NCI-H2227 (cell line): Measurements from ENCODE around the gene WWTR1.

Source experiments
- DNase-seq: peaks from one replicate; lab custom pipeline; 2025; ENCODE audit not compliant: unreplicated experiment; lab: John Stamatoyannopoulos, UW

WWTR1 gene

DNA sequence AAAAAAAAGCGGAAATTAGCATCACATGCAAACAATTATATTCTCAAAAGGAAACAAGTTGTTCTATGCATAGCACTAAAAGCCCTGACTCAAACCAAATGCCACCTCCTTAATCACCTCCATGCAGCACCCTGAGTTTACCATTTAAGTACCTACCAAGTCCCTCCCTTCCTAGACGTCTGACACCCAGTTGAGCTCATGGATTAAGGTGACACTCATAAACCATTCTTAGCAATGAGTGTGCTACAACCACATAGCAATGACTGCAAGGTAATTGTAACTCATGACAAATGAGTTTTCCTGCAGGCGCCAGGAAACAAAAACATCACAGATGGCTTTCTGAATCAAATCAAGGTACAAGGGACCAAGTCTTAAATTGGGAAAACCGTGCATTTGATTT lies 32.0 kb downstream of the WWTR1 start:
- no peak for DNase-seq

DNA sequence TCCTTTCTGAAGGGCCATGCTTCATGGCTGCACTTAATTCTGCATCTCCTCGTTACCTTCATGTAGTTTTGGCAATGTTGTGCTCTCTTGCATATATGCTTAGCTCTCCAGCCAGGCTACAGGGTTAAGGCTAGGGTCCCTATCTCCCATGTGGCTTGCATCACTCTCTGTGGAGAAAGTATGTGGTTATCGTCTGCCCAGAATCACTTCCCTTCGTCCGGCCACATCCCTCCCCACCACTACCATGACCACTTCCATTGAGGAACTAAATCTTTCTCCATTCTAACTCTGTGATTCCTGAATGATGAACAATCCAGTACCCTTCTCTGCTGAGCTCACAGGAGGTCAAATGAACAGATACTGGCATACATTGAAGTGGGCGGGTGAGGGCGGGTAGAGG lies 34.0 kb downstream of the WWTR1 start:
- no peak for DNase-seq

DNA sequence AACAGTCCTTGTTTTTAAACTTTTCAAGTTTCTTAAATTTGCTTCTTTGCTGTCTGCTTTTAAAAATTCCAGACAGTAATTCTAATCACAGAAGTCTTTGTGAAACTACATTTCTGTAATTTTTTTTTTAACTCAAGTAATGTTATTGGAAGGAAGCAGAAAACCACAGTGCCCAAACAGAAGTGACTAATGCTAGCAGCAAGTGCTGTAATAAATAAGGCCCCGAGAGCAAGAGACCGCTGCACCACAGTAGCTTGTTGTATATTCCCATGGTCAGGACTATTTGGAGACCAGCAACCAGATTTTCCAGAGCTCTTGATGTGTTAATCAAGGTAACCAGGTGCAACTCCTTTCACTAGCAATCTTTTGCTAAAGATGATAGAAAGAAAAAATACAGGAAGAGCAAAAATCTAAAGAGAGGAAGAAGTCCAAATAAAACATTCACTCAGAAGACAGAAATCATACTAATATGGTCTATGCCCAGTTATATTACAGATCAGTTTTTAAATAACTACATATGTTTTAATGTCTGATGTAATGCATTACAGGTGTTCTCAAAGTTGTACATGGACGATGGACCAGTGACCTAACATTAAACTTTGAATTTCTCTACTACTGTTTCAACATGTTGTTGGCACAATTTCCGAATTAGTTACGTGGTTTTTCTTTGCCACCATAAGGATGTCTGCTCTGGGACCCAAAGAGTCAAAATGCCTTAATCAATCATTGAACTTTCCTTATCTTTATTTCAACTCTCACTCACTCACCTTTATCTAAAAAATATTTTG lies 36.4 kb downstream of the WWTR1 start:
- DNase-seq = no peak

DNA sequence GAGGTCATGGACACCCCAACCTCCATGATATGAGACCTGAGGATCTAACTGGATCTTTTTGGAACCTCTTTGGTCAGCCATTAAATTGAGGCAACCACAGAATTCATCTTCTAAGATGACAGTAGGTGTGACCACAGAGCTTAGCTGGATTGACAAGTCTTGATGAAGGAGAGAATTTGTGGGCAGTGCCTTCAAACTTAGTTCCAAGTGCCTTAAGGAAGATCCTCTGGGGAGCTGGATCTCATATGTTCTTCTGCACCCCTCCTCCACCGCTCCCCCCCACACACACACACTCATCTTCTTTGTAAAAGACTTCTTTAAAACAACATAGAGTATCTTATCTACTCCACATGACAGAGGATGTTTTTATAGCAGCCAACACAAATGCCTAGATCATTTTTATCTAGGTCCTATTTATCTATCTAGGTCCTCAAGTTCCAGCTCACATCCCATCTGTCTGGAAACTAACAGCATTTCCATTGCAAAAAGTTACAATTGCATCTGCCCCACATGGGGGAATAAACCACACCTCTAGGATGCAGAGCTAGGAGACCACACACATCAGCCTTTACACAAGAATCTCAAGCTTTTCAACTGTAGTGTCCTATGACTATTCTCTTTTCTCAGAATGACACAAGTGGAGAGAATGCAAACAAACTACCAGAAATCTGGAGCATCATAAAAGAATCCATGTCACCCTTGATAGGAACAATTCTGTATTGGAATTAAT lies 37.4 kb downstream of the WWTR1 start:
- DNase-seq = no peak

DNA sequence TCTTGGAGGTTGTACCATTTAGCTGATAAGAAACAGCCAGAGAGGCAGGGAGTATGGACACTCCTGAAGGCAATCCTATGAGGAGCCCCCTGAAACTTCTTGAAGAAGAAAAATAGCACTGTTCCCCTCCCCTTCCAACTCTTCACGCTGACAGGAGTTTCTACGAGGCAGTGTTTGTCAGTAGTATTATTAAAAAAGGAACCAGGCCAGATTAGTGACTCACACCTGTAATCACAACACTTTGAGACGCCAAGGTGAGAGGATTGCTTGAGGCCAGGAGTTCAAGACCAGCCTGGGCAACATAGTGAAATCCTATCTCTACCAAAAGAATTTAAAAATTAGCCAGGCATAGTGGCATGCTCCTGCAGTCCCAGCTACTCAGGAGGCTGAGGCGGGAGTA lies 38.7 kb downstream of the WWTR1 start:
- no peak for DNase-seq

DNA sequence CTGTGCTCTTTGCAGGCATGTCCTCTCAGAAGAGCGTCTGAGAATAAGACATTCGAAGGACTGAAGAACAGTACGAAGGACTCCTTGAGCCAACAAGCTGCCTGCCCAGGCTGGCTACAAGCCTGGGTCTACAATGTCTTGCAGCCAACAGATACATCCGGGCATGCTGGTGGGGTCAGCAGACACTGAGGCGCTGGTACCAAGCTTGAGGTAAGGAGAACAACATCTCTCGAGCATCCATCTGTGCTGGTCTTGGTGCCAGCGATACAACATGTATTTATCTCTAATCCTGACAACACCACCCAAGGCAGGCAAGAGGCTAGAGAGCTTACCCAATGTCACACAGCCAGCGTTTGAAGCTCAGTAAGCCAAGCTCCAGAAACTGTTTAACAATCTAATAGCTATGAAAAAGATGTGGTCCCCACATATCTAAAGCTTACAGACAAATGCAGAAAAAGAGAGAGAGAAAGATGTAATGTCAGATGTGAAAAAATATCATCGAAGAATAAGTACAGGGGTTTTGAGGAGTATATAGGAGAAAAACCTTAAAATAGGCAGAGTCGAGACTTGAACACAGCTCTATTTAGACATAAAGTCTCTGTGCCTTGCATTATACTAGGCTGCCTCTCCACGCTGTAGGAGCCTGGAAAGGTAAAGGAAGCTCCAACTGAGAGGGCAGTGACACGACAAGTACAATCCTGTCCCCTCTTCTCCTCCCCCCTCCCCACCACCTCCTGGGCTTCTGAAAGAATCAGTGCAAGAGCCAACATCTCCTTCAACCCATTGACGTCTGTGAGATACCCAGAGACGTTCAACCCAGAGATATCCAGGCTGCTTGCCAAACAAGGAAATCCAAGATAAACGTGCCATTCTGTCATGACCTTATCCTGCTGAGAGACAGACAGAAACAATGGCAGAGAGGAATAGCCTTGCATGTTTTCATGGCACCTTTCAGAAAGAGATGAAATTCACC lies 39.4 kb downstream of the WWTR1 start:
- DNase-seq = no peak

DNA sequence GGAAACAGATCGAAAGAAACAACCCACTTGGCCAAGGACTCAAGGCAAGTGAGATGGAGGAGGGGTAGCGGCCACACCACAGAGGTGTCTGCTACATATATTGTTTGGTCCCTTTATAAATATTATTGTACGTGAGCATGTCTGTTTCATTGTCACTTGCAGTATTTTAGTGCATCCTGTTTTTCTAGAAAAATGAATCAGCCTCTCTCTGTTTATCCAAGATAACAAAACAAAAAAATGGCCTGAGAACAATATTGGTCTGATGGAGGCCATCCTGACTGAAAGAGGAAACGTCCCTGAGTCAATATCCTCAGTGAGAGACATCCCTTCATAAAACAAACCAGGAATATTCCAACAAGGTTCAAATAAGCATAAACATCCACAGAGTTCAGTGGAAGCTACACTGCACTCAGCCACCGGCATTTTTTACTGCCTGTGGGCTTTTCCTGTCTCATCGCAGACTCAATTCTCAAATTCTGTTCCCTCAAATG lies 42.0 kb downstream of the WWTR1 start:
- no peak for DNase-seq

DNA sequence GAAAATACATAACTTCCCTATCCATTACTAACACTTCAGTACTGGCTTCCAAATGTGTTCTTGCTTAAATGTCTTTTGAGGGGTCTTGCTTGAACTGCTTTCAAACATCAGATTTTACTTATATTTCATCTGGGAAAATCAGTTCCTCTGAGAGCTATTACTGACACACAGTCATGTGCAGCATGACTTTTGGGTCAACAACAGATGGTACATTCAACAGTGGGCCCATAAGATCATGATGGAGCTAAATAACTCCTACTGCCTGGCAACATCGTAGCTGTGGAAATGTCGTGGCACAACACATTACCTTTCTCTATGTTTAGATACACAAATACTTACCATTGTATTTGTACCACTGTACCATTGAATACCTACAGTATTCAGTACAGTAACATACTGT lies 43.8 kb downstream of the WWTR1 start:
- DNase-seq = no peak

DNA sequence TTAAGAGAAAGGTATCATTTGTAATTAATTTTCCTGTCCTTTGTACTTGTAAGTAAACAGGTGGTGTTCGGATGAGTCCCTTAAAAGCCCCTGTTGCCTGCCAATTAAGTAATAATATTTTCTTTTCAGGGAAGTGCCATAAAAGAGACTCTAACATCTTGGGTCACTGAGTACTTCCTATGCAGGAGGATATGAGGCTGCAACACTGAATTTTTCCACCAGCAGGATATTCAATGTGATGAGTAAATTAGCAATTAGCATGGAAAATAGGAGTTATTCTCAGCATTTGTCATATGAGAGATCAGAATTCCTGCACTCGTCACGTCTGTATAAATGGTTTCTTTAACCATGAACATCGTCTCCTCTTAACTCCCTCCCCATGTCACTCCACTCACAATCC lies 45.4 kb downstream of the WWTR1 start:
- no peak for DNase-seq

DNA sequence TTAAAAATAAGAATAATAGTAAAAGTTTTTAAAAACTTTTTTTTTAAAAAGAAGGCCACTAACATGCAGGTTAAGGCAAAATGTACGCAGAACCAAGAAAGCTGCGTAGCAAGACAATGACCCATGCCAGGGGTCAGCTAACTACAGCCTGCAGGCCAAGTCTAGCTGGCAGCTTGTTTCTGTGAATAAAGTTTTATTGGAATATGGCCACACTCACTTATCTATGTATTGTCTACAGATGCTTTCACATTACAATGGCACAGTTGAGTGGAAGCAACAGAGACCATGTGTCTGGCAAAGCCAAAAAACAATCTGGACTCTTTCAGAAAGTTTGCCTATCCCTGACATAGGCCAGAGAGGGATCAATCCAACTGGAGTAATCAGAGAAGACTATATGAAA lies 46.7 kb downstream of the WWTR1 start:
- no peak for DNase-seq

DNA sequence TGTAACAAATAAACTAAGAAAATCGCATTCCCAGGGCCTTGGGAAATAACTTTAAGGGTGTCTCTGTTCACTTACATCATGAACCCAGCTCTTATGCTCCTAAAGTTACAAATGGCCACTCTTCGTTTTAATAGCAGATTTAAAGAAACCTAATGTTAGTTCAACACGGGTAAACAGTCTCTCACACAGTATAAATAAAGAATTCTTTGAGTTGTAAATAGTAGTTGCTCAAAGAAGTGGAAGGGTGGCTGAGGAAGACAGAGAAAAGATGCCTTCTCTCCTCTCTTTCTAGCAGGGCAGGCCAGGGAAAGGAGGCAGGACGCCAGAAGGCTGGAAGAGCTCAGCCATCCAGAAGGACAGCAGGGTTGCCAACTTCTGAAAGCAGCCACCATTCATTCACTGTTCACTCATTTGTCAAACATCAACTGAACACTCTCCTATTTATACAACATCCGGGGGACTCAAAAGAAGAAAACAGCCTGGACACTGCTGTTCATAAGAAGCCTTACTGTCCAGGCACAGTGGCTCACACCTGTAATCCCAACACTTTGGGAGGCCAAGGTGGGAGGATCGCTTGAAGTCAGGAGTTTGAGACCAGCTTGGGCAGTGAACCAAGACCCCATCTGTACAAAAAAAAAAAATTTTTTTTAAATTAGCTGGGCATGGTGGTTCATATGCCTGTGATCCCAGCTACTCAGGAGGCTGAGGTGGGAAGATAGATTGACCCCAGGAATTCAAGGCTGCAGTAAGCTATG lies 47.3 kb downstream of the WWTR1 start:
- DNase-seq = no peak

DNA sequence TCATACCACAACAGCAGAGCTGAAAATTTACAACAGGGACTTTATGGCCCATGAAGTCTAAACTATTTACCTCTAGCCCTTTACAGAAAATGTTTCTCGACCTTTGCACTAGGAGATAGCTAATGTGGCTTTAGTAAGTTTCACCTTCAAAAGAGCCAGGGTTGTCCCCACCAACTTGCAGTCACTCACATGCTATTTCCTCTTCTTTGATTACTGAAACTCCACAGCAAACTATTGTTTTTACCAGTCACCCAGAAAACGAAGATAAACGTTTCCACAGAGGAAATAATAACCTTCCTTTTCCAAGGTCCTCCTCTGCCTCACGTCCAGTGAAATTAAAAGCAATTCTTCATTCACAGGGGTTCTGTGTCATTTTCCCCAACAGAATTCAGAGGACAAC lies 48.2 kb downstream of the WWTR1 start:
- no peak for DNase-seq

DNA sequence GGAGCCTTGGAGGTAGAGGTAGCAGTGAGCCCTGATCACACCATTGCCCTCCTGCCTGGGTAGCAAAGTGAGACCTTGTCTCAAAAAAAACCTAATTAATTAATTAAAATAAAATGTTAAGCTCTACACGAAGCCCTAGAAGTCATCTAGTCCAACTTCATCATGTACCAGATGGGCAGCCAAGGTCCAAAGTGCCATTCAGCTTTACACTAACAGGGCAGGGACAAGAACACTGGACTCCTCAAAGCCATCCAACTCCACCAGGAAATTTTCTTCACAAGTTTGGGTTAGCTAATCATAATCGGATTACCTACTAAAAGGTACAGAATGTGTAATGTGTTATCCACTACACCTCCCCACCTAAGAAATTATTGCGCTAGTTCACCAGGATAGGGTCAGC lies 48.8 kb downstream of the WWTR1 start:
- no peak for DNase-seq

DNA sequence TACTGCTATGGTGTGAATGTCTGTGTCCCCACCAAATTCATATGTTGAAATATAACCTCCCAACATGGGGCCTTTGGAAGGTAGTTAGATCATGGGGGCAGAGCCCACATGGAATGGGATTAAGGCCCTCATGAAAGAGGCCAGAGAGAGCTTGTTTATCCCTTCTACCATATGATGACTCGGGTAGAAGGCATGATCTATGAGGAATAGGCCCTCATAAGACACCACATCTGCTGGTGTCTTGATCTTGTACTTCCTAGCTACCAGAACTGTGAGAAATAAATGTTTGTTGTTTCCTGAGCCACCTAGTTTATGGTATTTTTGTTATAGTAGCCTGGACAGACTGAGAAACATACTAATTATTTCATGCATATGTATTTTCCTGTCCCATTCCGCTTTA lies 51.9 kb downstream of the WWTR1 start:
- no peak for DNase-seq

DNA sequence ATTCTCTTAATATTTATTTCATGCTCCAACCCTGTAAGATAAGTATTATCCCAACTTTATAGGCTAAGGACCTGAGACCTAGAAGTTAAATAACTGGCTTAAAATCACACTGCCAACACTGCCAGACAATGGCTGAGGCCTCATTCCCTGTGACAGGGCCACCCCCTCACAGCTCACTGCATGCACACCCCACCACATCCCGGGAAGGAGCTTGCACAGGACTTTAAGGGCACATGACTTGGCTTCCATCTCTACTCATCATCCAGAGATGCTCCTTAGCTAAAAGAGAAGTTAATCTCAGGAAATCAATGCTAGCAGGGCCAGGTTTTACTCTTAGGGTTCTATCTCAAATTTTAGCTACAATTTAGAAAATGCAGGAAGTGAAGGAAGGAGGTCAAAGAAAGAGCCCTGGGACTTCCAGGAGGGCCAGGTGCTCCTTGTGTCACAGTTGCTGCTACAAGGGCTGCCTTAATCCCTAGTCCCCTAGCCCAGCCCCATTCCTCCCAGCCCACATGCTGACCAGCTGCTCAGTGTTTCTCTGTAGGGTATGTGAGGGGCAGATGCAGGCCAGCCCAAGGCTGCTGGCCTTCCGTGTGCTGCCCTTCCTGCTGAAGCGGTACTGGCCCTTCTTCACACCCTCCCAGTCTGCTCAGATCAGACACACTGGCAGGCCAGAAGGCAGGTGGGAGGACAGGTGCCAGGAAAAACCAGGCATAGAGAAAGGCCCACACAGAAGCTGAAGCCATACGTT lies 53.5 kb downstream of the WWTR1 start:
- DNase-seq = no peak

DNA sequence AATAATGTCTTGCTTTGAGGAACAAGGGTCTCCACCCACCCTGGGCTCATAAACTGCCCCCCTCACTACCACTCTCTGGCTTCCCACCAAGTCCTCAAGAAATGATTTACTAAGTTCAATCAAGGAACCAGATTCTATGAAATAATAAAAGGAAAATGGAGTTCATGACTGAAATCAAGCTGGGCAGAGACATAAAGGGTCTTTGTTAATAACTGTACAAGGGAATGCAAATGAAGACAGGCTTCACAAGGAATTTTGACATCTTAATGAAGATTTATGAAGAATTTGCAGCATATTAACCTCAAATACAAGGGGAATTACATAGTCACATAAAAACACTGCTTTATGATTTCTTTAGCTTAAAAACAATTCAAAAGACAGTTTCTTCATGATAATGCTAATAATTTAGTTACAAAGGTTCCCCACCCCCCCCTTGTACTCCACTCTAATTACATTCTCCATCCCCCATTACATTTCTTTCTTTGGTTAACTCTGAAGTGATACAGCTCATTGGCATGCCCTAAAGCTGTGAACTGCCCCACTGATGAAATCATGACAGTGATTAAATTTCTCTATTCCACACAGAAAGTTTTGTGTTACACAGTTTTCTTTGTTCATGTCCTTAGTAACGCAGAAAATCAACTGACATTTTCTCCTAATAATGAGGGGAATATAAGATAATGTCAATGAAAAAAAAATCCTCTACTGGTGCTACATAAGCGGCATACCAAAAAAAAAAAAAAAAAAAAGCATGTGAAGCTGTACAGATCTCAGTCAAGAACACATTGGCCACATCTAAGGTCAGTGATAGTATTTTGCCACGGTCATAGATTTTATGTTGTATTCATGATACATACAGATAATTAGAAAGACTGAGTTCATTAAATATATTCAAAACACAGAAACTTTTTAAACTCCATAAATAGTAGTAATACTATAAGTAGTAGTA lies 54.4 kb downstream of the WWTR1 start:
- DNase-seq = no peak

DNA sequence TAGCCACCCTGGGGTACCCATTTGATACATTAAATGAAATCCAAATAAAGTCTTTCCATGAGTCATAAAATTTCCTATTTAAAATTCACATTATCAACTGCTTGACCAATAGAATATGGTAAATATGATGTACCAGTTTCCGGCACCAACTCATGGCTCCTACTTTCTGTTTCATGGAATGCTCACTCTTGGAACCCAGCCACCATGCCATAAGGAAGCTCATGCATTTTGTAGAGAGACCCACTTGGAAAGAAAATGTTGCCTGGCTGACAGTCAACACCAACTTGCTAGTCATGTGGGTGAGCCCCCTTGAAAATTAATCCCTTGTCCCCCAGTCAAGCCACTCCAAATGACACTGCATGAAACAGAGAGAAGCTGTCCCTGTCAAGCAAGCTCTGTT lies 57.2 kb downstream of the WWTR1 start:
- DNase-seq = no peak

DNA sequence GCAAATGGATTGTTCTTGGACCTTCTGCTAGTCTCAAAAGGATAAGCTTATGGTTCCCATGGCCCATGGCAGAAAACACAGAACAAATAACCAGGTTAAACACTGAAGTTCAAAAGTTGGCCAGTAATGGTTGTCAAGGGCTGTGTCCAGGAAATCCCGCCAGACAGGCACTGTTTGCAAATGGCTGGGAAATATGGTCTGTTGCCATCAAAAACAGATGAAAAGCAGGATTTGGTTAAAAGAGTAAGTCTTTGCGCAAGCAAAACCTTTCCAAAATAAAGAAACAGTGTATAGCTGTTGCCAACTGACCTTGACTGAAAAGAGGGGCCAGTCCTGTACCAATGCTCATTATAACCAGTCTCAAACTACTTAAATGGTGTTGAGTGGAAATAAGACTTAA lies 58.6 kb downstream of the WWTR1 start:
- DNase-seq = no peak
